ENCODE results near the gene FNIP1.

GRCh38 chr5:131767891-131768290 is 28.9 kb downstream of the FNIP1 start:
- TF ChIP-seq CTCF (IDR thresholded peaks at IDR 0.05; ENCODE audit: insufficient read depth, low read length, poor library complexity, severe bottlenecking) (no peak), EZH2phosphoT487 (conservative IDR thresholded peaks at IDR 0.05; ENCODE audit: low read length) (no peak)

Data from SU-DHL-6 (cell line).